AG04450 (cell line): ENCODE data around the gene IGDCC3. TPM values are rescaled to one million over a fixed set of nuclear protein-coding genes. Genes with fewer than 3 reads are reported as not detected.
A peak's percentile ranks its signal among the peaks of the same experiment; 100 is the strongest.

ENCODE experiments used
- CTCF ChIA-PET: fragments of 300-600, 350-600 bp; formaldehyde crosslinking; extraction: SDS; loops from one replicate; lab custom pipeline; 2022; ENCODE audit warnings: antibody characterized with exemption, inconsistent platforms; lab: Charles Lee
- POLR2A ChIA-PET: fragments of 350-600 bp; formaldehyde crosslinking; extraction: SDS; loops from one replicate; lab custom pipeline; 2021; ENCODE audit warnings: antibody characterized with exemption, inconsistent platforms; lab: Yijun Ruan, JAX
- DNase-seq: peaks from one replicate; pipeline ENCODE4 v3.0.0-alpha.2; 2011; ENCODE audit warnings: low read depth, low spot score
- H3K27ac ChIP-seq: one replicate; pipeline ENCODE4 v1.5.1; 2012; ENCODE audit warnings: low read depth, low read length, control low read depth
- H3K27me3 ChIP-seq: one replicate; pipeline ENCODE4 v1.6.0; 2012; ENCODE audit warnings: low read length; ENCODE audit not compliant: control insufficient read depth, insufficient read depth
- H3K4me3 ChIP-seq: 2 replicates; pipeline ENCODE4 v1.5.1; 2011; ENCODE audit warnings: mild to moderate bottlenecking, low read depth, low read length, control low read depth
- H3K9me3 ChIP-seq: 2 replicates; pipeline ENCODE4 v1.5.1; 2012; ENCODE audit warnings: low read length; ENCODE audit not compliant: control insufficient read depth, insufficient read depth
- polyA plus RNA-seq: library from polyadenylated mRNA; depleted of rRNA; stranded (reverse); fragments of >200 nt; gene quantifications from 2 replicates; pipeline ENCODE4 v1.2.3, GENCODE V29; 2011; rRNA removed
- small RNA-seq: library from RNA; depleted of rRNA; stranded (forward); fragments of <200 nt; gene quantifications from one replicate; pipeline ENCODE3, GENCODE V24; 2012; ENCODE audit warnings: low read depth; ENCODE audit not compliant: insufficient read length
- TF ChIP-seq, protein P1 (sequence below): IDR thresholded peaks from 2 replicates; pipeline ENCODE4 v1.5.1; 2011; ENCODE audit warnings: low read depth, low read length, control low read depth, inconsistent platforms

The IGDCC3 gene
- polyA plus RNA-seq, 1 experiment = 0.11 TPM

DNA sequence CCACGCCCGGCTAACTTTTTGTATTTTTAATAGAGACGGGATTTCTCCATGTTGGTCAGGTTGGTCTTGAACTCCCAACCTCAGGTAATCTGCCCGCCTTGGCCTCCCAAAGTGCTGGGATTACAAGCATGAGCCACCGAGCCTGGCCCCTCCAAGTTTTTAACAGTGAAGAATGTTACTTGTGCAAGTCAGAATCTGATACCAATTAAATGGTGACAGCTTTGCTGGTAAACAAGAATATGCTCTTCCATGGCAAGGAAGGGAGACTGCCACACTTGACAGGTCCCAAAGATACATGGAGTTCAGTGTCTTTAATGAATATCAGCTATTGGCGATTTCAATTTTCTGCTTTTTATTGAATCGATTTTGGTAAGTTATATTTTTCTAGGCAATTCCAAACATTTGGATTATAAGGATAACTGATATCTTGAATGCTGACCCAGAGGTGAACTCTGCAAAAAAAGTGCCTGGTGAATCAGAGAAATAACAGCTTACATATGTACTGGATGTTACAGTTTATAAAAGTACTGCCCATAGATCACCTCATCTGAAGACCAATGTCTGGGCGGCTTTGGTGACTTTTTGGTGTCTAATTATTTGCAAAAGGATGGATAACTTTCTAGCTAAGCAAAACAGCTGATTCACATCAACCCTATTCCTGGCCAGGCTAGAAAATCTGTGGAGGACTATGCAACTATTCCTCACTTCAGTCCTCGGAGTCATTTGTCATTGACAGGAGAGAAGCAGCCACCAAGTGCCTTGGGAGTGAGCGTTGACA, 92.3 kb downstream of the IGDCC3 start:
- TF ChIP-seq, protein P1, sequence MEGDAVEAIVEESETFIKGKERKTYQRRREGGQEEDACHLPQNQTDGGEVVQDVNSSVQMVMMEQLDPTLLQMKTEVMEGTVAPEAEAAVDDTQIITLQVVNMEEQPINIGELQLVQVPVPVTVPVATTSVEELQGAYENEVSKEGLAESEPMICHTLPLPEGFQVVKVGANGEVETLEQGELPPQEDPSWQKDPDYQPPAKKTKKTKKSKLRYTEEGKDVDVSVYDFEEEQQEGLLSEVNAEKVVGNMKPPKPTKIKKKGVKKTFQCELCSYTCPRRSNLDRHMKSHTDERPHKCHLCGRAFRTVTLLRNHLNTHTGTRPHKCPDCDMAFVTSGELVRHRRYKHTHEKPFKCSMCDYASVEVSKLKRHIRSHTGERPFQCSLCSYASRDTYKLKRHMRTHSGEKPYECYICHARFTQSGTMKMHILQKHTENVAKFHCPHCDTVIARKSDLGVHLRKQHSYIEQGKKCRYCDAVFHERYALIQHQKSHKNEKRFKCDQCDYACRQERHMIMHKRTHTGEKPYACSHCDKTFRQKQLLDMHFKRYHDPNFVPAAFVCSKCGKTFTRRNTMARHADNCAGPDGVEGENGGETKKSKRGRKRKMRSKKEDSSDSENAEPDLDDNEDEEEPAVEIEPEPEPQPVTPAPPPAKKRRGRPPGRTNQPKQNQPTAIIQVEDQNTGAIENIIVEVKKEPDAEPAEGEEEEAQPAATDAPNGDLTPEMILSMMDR = no peak
- no peak overlapping the region for H3K27ac ChIP-seq
- H3K27me3 ChIP-seq = no peaks in the 10 kb centered on the region
- CTCF ChIA-PET = interaction anchor here (0.5 to 5.1 kb wide), 9 partner anchors 7 to 471 kb away, joined by 3 to 43 read pairs (median 5); no protein-coding TSS in a partner anchor
- no peak for DNase-seq
- H3K9me3 ChIP-seq = no peaks in the 10 kb centered on the region
- H3K4me3 ChIP-seq = peak overlapping the region; percentile 67
- POLR2A ChIA-PET = interaction anchor here (0.9 to 3.1 kb wide), 3 partner anchors 12 to 100 kb away, joined by 3 to 29 read pairs (median 10); partner anchors contain the start of genes CLPX and RNU5B-1

DNA sequence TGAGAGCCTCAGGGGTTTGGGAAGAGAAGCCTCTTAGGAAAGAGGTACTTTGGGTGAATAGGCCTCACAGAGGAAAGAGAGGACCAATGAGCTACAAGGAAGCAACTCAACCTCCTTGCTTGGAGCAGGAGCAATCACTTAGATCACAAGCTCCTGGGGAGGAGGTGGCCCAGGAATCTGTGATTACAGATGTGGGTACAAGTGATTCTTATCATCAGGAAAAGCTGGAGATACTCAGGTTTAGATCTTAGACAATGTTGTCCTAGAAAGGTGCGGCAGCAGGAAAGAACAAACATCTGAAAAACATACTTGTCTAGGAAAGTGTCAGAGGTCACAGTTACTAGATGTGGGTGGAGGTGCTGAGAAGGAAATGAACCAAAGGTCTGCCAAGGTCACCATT, 99.3 kb downstream of the IGDCC3 start:
- DNase-seq = no peak
- H3K4me3 ChIP-seq = no peak overlapping the region
- no peaks in the 10 kb centered on the region for H3K9me3 ChIP-seq
- POLR2A ChIA-PET = no interaction called here
- H3K27ac ChIP-seq = no peak overlapping the region
- TF ChIP-seq, protein P1 = no peak
- CTCF ChIA-PET = interaction anchor here (1.7 to 4.2 kb wide), 2 partner anchors 8 kb away, joined by 8 to 27 read pairs; partner anchors contain the start of gene PARP16
- H3K27me3 ChIP-seq = no peaks in the 10 kb centered on the region

Small RNA genes lying within 50 kb of the gene (small RNA-seq; reads per million reads assigned to genes)
- gene RNU5A-1 (140 reads per million, percentile 90 among the genes with 10 or more reads in this experiment), gene RNU5B-1 (25.8 reads per million, percentile 82 among the genes with 10 or more reads in this experiment), gene SNORA24B (3.8 reads per million, percentile 35 among the genes with 10 or more reads in this experiment)

Other genes with a start within 250 kb of the IGDCC3 start
- gene PDCD7, start 244.2 kb downstream of the IGDCC3 start, polyA plus RNA-seq = 15.8 and 18.0 TPM in 2 replicates
- 39.2 and 58.3 TPM in 2 replicates for gene CLPX, start 192.7 kb downstream of the IGDCC3 start, polyA plus RNA-seq
- 0.52 and 0.61 TPM in 2 replicates for gene CILP, start 166.5 kb downstream of the IGDCC3 start, polyA plus RNA-seq
- 4.5 and 5.3 TPM in 2 replicates for gene PARP16, start 91.1 kb downstream of the IGDCC3 start, polyA plus RNA-seq
- not detected in 2 replicates for gene RNU5A-1, start 82.0 kb downstream of the IGDCC3 start, polyA plus RNA-seq
- gene RNU5B-1, start 73.3 kb downstream of the IGDCC3 start, polyA plus RNA-seq = not detected in 2 replicates
- 5.2 and 5.6 TPM in 2 replicates for gene IGDCC4, start 44.9 kb upstream of the IGDCC3 start, polyA plus RNA-seq
- 24.1 and 29.9 TPM in 2 replicates for gene DPP8, start 139.7 kb upstream of the IGDCC3 start, polyA plus RNA-seq
- 104 and 130 TPM in 2 replicates for gene HACD3, start 152.5 kb upstream of the IGDCC3 start, polyA plus RNA-seq
- 46.1 and 56.6 TPM in 2 replicates for gene INTS14, start 233.1 kb upstream of the IGDCC3 start, polyA plus RNA-seq
- 5.5 TPM in 2 replicates for gene SLC24A1, start 243.9 kb upstream of the IGDCC3 start, polyA plus RNA-seq